PC-9 (cell line): ENCODE data around the gene FOXP1.

Source experiments
- EZH2 ChIP-seq: fragments of 200-600 bp; sonication (generic); IDR thresholded peaks from 2 replicates; pipeline ENCODE4 v1.8.0; 2017; ENCODE audit warnings: antibody characterized with exemption, low read depth
- TF ChIP-seq, protein P1 (sequence below): fragments of 200-600 bp; sonication (generic); conservative IDR thresholded peaks from 2 replicates; pipeline ENCODE4 v1.6.1; 2017; ENCODE audit warnings: mixed run types, antibody characterized with exemption, mild to moderate bottlenecking, moderate library complexity

- TF ChIP-seq, protein P1, sequence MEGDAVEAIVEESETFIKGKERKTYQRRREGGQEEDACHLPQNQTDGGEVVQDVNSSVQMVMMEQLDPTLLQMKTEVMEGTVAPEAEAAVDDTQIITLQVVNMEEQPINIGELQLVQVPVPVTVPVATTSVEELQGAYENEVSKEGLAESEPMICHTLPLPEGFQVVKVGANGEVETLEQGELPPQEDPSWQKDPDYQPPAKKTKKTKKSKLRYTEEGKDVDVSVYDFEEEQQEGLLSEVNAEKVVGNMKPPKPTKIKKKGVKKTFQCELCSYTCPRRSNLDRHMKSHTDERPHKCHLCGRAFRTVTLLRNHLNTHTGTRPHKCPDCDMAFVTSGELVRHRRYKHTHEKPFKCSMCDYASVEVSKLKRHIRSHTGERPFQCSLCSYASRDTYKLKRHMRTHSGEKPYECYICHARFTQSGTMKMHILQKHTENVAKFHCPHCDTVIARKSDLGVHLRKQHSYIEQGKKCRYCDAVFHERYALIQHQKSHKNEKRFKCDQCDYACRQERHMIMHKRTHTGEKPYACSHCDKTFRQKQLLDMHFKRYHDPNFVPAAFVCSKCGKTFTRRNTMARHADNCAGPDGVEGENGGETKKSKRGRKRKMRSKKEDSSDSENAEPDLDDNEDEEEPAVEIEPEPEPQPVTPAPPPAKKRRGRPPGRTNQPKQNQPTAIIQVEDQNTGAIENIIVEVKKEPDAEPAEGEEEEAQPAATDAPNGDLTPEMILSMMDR: no peak
- TF ChIP-seq EZH2: no peak
Observed at GRCh38 chr3:71327936-71328335, 255.6 kb downstream of the FOXP1 start.
